ENCODE data around the gene DPYD.

The DPYD gene

GRCh38 chr1:97920276-97920831 is 480 bp downstream of the DPYD start:
- H3K4me3 ChIP-seq (ENCODE audit: low read depth, low read length): peak overlapping the region; percentile 46
- TF ChIP-seq, protein P1, sequence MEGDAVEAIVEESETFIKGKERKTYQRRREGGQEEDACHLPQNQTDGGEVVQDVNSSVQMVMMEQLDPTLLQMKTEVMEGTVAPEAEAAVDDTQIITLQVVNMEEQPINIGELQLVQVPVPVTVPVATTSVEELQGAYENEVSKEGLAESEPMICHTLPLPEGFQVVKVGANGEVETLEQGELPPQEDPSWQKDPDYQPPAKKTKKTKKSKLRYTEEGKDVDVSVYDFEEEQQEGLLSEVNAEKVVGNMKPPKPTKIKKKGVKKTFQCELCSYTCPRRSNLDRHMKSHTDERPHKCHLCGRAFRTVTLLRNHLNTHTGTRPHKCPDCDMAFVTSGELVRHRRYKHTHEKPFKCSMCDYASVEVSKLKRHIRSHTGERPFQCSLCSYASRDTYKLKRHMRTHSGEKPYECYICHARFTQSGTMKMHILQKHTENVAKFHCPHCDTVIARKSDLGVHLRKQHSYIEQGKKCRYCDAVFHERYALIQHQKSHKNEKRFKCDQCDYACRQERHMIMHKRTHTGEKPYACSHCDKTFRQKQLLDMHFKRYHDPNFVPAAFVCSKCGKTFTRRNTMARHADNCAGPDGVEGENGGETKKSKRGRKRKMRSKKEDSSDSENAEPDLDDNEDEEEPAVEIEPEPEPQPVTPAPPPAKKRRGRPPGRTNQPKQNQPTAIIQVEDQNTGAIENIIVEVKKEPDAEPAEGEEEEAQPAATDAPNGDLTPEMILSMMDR (IDR thresholded peaks at IDR 0.05; ENCODE audit: control insufficient read depth, extremely low read depth, insufficient read depth): no peak
- no peak for DNase-seq (ENCODE audit: low read depth)

GRCh38 chr1:97919585-97920261 is 1.1 kb downstream of the DPYD start:
- TF ChIP-seq, protein P1 (IDR thresholded peaks at IDR 0.05; ENCODE audit: control insufficient read depth, extremely low read depth, insufficient read depth): no peak
- H3K4me3 ChIP-seq (ENCODE audit: low read depth, low read length): no peak overlapping the region

GRCh38 chr1:97918961-97919360 is 1.9 kb downstream of the DPYD start:
- TF ChIP-seq, protein P1 (IDR thresholded peaks at IDR 0.05; ENCODE audit: control insufficient read depth, extremely low read depth, insufficient read depth): no peak
- no peak overlapping the region for H3K4me3 ChIP-seq (ENCODE audit: low read depth, low read length)
- DNase-seq (ENCODE audit: low read depth): no peak

More at GRCh38 chr1:97919585-97920261, 1.1 kb downstream of the DPYD start:
- DNase-seq (ENCODE audit: low read depth): no peak

- H3K4me3 ChIP-seq (ENCODE audit: low read depth, low read length): no peak overlapping the region
- no peak for DNase-seq (ENCODE audit: low read depth)
- TF ChIP-seq, protein P1 (IDR thresholded peaks at IDR 0.05; ENCODE audit: control insufficient read depth, extremely low read depth, insufficient read depth): no peak
Measured at GRCh38 chr1:97913506-97914139, 7.2 kb downstream of the DPYD start.

DNA sequence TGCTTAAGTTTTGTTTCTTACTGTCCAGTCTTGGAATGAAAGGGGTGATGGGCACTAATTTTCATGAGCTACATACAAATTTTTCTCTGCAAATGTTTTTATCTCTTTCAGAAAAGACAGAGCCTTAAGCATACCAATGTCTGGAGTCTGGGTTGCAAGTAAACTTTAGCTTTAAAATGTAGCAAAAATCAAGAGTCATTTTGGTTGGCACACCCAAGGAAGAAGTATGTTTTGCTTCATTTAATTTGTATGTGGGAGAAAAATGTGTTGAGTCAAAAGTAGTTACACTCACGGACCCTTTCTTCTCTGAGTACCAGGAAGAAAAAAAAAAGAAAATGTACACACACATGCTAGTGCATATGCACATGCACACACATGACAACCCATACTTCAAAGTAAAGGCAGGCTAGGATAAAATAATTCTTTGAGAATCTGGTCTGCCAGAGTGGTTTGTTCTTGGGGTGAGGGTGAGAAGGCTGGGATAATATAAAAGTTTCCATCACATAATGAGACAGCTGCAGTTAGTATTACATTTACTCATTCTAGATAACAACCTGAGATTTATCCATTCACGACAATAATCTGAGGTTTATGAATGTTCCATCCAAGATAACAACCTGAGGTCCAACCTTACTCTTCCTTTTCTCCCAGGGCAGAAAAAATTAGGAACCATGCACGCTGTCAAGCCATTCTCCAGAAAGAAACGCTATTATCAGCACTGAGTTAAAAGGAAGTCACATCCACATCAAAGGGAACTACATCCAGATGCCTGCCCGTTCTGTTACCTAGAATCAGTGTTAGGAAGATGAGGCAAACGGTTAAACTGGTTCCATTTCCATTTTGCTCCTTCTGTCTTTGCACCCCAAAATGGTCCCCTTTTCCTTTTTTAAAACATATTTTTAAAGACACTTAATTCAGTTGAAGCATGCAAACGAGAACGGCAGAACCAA is 9.3 kb downstream of the DPYD start:
- no peak overlapping the region for H3K4me3 ChIP-seq (ENCODE audit: low read depth, low read length)
- TF ChIP-seq, protein P1 (IDR thresholded peaks at IDR 0.05; ENCODE audit: control insufficient read depth, extremely low read depth, insufficient read depth): no peak
- DNase-seq (ENCODE audit: low read depth): no peak

DNA sequence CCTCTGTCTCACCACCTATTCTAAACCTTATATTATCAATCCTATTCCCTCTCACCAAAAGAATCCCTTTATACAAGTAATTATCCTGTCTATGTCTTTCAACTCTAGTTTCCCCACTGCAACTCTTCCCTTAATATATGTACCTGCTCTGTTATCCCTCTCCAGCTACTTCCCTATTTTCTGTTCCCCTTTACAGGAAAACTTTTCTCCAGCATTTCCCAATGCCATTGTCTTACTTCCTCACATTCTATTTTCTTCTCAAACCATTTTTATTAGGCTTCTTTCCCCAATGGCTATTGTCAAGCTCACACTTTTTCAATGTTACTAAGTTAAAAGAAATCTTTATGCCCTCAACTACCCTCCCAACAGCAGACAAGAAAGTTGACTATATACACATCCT is 11.6 kb downstream of the DPYD start:
- DNase-seq (ENCODE audit: low read depth): no peak
- no peak overlapping the region for H3K4me3 ChIP-seq (ENCODE audit: low read depth, low read length)
- TF ChIP-seq, protein P1 (IDR thresholded peaks at IDR 0.05; ENCODE audit: control insufficient read depth, extremely low read depth, insufficient read depth): no peak
